AG08396 (cell line): ENCODE measurements around the gene PPP1R18.
A peak's percentile ranks its signal among the peaks of the same experiment; 100 is the strongest.
"Not testable (repeated sequence)": the region's sequence is repeated elsewhere in the genome, so short reads cannot be mapped to it uniquely, and the experiment has no call there.

ENCODE experiments used
- DNase-seq: peaks from one replicate; pipeline ENCODE4 v3.0.0; 2012; ENCODE audit warnings: low spot score, mixed read lengths

PPP1R18 gene

DNA sequence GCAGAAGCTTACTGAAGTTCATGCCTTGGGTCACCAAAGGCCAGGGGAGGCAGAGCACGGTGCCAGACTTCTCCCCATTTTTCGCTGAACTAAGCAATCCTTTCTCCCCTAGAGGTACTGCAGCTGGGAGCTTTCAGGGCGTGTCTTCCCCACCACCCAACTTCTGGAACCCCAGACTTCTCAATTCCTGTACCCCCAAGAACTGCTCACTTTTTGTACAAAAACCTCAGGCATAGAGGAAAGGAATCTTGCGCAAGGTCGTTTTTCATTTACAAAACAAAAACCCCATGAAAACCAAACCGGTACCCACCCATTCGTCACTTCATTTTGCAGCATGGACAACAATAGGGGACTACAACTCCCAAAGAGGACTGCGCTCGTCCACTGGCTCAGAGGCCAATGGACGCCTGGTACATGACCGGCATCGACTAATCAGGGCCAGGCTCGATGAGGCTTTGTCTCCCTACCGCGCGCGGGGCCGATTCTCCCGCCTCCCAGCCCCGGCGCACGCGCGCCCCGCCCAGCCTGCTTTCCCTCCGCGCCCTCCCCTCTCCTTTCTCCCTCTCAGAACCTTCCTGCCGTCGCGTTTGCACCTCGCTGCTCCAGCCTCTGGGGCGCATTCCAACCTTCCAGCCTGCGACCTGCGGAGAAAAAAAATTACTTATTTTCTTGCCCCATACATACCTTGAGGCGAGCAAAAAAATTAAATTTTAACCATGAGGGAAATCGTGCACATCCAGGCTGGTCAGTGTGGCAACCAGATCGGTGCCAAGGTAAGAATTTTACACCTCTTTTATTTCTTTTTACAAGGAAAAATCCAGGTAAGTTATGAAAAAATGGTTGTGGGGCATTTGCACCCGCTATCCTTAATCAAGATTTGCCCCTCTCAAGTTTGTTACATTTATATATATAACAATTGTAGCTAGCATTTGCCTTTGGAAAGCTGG, 33.6 kb upstream of the PPP1R18 start, which contains the start of gene TUBB:
TUBB (plus strand) TSS at position 562 of the 947 bp plus-strand sequence; CDS start at position 717, 155 bp downstream.
- DNase-seq, result peak; percentile 91

DNA sequence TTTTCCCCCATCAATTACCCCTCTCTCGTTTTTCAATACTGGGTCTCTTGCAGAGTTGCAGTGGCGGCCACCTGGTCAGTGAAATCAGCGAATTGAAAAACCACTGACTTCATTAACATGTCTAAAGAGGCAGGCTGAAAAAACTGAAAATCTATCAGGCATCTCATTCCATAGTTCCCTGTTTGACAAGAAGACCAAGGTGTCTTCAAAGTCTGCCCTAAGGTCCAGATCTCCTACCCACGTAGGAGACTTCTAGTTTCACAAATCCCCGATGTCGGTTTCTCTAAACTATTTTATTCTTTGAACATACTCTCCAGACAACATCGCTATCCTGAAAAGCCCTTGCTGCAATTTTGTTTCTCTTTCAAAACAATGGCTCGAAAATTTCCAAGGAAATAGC, 32.9 kb upstream of the PPP1R18 start:
- no peak for DNase-seq

DNA sequence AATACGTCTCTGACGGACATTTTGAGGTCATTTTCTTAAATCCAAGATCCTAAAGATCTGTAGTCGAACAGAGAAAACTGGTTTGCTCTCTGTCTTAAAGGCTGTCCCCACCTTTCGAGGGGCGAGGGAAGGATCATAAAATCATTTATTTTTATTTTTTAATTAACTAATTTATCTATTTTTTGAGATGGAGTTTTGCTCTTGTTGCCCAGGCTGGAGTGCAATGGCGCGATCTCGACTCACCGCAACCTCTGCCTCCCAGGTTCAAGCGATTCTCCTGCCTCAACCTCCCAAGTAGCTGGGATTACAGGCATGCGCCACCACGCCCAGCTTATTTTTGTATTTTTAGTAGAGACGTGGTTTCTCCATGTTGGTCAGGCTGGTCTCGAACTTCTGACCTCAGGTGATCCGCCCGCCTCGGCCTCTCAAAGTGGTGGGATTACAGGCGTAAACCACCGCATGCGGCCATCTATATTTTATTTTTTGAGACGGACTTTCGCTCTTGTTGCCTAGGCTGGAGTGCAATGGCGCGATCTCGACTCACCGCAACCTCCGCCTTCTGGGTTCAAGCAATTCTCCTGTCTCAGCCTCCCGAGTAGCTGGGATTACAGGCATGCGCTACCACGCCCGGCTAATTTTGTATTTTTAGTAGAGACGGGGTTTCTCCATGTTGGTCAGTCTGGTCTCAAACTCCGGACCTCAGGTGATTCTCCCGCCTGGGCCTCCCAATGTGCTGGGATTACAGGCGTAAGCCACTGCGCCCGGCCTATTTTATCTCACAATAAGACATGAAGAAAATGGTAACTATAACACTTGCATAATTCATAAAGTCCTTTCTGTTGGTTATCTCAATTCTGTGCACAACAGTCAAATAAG, 31.6 kb upstream of the PPP1R18 start:
- DNase-seq, result not testable (repeated sequence)

DNA sequence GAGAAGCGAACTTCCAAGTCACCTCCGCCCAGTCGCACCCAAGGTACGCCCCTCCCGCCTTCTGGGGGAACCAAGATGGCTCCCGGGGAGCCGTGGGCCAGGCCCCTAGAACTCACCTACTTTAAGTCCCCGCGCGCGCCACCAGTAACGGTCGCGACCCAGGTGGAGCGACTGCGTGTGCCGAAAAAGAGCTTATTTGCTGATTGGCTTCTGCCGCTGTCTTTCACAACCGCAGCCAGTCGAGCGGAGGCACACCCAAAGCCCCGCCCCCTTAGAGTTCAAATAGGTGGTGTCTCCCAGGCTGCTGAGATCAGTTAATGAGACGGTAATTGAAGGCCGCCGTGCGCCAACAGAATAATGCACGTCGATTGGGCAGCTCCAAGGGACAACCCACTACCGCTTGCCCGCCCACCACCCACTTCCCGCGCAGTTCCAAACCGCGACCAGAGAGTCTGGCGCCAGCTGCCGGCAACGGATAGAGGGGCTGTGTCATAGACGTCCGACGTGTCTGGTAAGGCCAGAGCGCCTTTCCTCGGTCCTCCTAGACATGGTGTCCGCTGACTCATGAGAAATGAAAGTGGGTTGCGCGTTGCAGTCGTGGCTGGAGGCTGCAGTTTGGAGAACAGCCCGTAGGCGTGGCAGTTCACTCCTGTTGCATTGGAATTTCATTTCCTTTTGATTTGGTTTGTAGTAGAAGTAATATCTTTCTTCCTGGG, 30.8 kb upstream of the PPP1R18 start, which contains the start of gene MDC1:
MDC1 (minus strand) TSS at position 153 of the 716 bp plus-strand sequence. CDS start 2,106 bp downstream, outside the sequence.
- peak; percentile 95 for DNase-seq

DNA sequence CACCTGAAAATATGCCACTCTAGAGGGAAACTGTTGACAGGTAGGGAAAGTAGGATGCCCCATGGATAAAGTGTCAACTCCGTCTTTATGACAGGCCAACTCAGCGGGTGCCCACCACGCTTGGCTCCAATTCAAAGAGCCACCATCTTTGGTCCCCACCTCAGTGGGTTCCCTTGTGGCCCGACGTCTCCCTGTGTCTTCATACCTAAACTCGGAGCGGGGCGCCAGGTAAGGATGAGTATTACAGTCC, 30.4 kb upstream of the PPP1R18 start:
- no peak for DNase-seq

DNA sequence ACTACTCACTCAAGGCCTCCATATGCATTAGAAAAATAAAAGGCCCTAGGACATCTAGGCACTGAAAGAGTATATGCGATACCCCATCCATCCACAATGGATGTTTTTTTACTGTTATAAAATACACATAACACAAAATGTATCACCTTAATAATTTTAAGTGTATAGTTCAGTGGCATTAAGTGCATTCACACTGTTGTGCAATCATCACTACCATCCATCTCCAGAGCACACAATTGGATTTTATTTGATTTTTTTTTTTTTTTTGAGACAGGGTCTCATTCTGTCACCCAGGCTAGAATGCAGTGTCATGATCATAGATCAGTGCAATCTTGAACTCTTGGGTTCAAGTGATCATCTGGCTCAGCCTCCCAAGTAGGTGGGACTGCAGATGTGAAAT, 27.8 kb upstream of the PPP1R18 start:
- no peak for DNase-seq

DNA sequence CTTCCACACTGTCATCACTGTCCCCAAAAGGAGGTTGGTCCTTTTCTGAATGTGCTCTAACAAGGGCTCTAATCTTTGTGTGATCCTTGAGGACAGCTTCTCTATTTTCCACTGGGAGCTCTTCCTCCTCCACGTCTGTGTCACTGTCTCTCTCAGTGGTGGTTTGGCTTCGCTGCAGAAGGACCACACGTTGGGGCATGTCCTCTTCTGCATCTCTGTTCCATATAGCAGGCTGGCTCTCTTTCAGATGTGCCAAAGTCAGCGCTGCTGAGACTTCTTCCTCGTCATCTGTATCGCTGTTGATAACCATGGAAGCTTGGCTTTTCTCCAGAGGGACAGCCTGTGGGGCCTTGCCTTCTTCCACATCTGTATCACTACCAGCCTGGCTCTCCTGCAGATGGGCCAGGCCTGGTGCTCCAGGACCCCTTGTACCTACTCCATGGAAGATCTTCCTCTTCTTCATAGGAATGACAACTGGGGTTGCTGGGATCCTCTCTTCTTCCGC, 26.0 kb upstream of the PPP1R18 start:
- DNase-seq, result no peak

DNA sequence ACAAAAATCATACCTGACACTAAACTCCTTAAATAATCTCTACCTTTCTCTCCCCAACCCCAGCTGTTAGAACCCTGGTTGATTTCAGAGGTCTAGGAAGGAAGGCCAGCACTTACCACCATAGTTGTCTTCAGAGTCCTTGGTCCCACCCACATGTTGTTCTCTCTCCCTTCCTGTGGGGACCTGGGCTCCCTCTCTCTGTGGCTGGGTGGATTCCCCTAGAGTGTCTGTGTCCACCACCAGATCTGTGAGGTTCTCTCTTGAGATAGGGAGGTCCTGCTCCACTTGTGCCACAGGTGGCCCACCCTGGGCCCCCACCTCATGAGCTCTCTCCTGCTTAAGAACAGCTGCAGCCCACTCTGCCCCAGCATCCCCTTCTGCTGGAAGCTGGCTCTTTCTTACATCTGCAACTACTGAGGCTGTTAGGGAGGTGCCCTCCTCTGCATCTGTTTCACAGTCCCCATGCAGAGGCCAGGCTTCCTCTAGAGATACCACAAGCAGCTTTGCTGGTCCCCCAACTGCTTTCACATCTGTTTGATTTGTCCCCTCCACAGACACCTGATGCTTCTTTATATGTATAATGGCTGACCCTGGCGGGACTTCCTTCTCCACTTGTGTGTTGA, 25.4 kb upstream of the PPP1R18 start:
- no peak for DNase-seq

DNA sequence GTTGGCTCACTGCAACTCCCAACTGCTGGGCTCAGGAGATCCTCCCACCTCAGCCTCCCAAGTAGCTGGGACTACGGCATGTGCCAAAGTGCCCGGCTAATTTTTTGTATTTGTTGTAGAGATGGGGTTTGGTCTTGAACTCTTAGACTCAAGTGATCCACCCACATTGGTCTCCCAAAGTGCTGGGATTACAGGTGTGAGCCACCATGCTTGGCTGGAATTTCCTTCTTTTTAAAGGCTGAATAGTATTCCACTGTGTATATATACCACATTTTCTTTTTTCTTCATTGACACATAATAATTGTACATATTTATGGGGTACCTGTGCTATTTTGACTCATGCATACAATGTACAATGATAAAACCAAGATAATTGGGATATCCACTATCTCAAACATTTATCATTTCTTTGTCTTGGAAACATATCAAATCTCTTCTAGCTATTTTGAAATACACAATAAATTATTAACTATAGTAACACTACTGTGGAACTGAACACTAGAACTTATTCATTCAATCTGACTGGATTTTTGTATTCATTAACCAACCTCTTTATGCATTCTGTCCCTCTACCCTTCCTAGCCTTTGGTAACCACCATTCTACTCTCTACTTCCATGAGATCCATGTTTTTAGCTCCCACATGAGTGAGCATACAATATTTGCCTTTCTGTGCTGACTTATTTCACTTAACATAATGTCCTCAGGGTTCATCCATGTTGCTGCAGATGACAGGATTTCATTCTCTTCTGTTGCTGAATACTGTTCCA, 22.8 kb upstream of the PPP1R18 start:
- DNase-seq, result no peak

DNA sequence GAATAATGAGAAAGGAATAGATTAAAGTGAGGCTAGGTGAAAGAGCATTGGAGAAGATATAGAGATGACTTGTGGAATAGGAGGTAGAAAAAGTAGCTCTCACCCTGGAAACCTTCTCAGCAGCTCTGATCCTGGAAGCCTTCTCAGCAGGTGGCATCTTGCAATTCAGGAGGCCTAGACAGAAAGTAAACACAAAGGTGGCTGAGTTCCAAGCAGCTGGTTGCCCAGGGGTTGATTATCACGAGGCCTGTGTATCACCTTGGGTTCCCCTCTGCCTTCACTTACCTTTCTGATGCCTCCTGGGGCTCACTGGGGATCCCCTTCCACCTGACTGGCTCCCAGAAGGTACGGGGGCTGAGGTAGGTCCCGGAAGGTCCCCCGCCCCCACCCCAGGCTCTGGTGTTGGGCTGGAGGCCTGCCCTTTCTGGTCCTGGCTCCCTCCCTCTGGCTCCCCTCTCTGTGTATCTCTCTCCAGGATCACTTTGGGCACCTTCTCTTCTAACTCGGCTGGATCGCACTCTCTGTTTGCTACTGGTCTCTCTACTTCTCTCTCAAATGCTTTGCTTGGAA, 20.9 kb upstream of the PPP1R18 start:
- DNase-seq, result no peak

DNA sequence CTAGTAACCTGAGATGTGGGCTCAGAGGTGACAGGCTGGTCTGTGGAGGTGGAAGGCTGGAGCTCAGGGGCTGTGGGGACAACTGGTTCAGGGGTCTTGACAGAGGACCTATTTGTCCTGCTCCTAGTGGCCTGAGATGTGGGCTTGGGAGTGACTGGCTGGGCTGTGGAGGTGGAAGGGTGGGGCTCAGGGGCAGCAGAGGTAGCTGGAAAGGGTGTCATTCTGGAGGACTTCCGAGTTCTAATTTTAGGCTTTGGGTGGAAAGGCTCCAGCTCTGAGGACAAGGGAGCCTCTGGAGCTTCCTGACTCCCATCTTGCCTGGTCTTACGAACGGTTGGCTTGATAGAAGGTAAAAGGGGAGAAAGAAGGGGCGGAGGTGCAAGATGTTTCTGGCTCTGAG, 19.2 kb upstream of the PPP1R18 start:
- DNase-seq, result no peak

DNA sequence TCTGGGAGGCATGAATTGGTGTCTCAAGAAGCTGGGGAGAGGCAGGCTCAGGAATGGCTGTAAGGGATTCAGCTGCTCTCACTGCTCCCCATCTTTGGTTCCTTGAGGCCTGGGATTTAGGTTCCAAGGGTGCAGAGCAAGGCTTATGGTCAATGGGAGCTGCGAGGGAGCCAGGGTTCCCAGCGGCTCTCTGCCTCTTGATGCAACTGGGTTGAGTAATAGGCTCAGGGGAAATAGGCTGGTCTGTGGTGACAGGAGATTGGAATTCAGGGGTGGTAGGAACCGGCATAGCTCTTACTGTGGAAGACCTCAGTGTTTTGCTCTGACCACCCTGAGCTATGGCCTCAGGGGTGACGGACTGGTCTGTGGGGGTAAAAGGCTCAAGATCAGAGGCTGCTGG, 17.4 kb upstream of the PPP1R18 start:
- no peak for DNase-seq

DNA sequence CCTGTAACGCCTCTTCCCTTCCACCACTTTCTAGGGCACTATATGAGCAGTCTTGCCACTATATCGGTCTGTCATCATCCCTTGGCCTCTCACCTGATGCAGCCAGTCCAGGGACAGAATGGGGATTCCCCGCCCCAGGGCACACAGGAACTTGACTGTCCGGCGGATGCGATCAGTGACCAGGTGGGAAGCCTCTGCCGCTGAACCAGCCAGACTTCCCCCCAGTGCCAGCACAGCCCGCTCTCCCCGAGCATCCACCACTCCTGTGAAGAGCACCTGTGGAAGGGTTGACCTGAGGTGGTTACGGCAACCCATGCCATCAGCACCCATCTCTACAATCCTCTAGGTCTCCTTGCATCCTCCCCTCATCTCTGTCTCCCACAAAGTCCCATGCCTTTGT, 16.6 kb upstream of the PPP1R18 start:
- DNase-seq, result no peak

DNA sequence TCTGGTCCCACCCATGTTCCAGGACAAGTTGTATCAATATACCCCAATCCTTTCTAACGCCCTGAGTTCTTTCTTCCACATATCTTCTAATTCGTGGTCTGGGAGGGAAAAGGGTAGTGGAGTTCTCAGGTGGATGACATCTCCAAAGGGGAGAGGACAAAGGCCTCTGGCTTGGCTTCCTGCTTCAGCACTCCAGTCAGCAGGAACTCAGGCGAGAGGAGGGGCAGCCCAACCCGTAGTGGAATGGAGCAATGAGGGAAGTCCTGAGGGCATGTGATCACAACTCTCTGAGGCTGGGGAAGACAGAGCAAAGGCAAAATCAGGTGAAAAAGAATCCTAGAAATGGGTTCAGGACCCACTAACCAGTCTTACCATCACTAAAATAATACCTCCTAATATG, 13.9 kb upstream of the PPP1R18 start:
- no peak for DNase-seq

DNA sequence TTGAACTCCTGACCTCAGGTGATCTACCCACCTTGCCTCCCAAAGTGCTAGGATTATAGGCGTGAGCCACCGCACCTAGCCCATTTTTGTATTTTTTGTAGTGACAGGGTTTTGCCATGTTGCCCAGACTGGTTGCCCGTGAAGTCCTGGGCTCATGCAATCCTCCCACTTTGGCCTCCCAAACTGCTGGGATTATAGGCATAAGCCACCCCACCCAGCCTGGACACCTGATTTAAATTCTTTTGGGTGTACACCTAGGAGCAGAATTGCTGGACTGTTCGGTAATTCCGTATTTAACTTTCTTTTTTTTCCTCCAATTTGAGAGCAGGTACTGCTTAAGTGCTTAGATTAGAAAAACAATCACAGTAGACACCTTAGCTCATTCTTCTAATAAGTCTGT, 10.0 kb upstream of the PPP1R18 start:
- no peak for DNase-seq

DNA sequence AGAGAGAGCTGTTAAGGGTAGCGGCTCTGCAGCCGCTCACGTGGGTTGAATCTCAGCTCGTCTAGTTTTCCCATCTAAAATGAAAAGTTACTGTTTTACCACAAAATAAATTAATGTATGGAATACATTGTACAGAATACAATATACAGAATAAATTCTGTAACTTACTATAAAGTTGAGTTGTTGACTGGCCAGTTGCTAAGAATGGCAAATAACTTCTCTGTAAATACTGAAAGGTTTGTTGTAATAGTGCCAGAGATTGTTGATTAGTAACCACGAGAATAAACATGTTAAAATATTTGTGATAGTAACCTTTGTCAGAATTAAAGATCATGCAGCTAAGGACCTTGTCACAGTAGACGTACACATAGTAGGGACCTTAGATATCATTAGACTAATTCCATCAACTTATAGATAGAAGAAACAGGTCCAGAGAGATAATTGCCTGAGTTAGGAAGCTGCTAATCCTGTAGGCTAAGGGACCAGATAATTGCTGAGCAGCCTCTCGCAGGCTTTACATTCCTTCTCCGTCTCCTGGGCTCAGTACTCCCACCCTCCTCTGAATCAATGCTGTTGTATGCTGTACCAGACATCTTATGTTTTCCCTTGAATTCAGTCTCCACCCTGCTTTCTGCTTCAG, 4.9 kb upstream of the PPP1R18 start:
- no peak for DNase-seq

DNA sequence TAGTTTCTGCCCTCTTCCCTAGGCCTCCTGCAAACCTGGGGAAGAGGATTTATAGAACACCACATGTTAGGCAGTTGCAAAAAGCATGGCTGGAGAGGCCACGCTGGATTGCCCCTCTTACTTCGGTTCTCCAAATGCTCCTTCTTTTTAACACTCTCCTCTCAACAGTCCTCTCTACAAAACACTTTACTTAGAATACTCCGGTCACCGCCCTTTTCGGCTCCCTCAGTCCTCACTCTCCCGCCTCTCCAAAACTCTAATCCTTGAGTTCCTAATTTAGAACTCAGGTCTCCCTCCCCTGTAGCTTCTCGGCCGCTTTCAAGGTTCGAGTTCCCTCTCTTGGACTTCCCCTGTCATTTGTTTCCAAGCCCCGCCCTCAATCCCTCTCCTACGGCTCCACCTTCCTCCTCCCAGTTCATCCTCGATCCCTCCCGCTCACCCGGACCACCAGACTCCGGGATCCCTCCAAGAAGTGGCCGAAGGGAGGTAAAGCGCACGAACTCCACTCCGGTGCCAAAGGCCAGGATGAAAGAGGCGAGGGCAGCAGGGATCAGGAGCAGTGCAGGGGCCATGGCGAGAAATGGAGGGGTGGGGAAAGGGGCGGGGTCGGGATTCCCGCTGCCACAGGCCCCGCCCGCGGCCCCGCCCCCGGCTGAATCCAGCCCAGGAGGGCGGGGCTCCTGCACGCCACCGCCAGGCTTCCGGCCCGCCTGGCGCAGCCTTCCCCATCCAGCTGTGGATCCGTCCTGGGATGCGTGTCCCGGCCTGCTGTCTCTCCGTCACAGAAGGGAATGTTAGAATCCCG, 4.2 kb upstream of the PPP1R18 start, which contains the start of gene NRM:
NRM (minus strand) TSS at position 582 of the 805 bp plus-strand sequence; CDS start at position 572, 10 bp downstream.
- peak; percentile 91 for DNase-seq

DNA sequence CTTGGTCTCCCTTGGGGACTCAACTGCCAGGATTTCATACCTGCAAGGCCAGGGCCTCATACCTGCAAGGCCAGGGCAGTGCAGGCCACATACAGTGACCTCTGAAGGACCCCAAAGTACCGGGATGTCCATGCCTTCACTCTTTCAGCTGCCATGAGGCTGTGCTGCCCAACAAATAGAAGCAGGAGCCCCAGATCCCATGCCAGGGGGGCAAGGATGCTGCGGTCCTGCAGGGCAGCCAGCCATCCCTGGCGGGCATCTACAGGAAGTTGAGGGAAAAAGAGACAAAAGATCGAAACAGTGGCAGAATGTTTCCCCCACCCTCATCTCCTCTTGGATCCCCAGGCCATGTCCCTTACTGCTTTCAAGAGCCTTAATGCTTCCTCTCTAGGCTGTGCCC, 3.5 kb upstream of the PPP1R18 start:
- no peak for DNase-seq
